A673 (cell line): Measurements from ENCODE around the gene PRKCI. TPM values are rescaled to one million over a fixed set of nuclear protein-coding genes. Genes with fewer than 3 reads are reported as not detected.

ENCODE experiments used
- BruUV-seq: library from RNA; stranded (reverse); fragments of 400-500 nt; replicated peaks from 2 replicates; lab custom pipeline; 2021; lab: Mats Ljungman, UMichigan
- CTCF ChIA-PET: fragments of 300-600 bp; sonication (Branson Sonifier 250); formaldehyde crosslinking; loops from one replicate; lab custom pipeline; 2022; ENCODE audit warnings: antibody characterized with exemption; lab: Charles Lee
- POLR2A ChIA-PET: fragments of 300-600 bp; sonication (Branson Sonifier 250); formaldehyde crosslinking; loops from one replicate; lab custom pipeline; 2022; ENCODE audit warnings: antibody characterized with exemption; ENCODE audit not compliant: low non-redundant PET; lab: Charles Lee
- DNase-seq: peaks from one replicate; pipeline ENCODE4 v3.0.0-alpha.2; 2015; ENCODE audit warnings: low spot score
- H3K27ac ChIP-seq: fragments of 200-600 bp; sonication (generic); 2 replicates; pipeline ENCODE4 v1.5.1; 2016; ENCODE audit warnings: mixed run types, low read depth, mild to moderate bottlenecking, mixed read lengths, antibody characterized with exemption, low read length; ENCODE audit not compliant: poor library complexity, severe bottlenecking
- H3K27me3 ChIP-seq: fragments of 200-600 bp; sonication (generic); replicated peaks from 2 replicates; pipeline ENCODE4 v1.6.1; 2017; ENCODE audit warnings: mixed run types, low read depth, mild to moderate bottlenecking, mixed read lengths, antibody characterized with exemption, low read length; ENCODE audit not compliant: insufficient read depth, poor library complexity
- H3K36me3 ChIP-seq: fragments of 200-600 bp; sonication (generic); 2 replicates; pipeline ENCODE4 v1.6.1; 2016; ENCODE audit warnings: mixed run types, mild to moderate bottlenecking, mixed read lengths, antibody characterized with exemption, low read length; ENCODE audit not compliant: insufficient read depth, poor library complexity, severe bottlenecking
- H3K4me1 ChIP-seq: fragments of 200-600 bp; sonication (generic); 2 replicates; pipeline ENCODE4 v1.6.1; 2017; ENCODE audit warnings: mixed run types, mild to moderate bottlenecking, mixed read lengths, antibody characterized with exemption, low read length; ENCODE audit not compliant: insufficient read depth, poor library complexity, severe bottlenecking
- H3K4me3 ChIP-seq: fragments of 200-600 bp; sonication (generic); 2 replicates; pipeline ENCODE4 v1.5.1; 2016; ENCODE audit warnings: low read depth, mixed run types, mild to moderate bottlenecking, mixed read lengths, low read length; ENCODE audit not compliant: poor library complexity, severe bottlenecking
- H3K9me3 ChIP-seq: fragments of 200-600 bp; sonication (generic); 2 replicates; pipeline ENCODE4 v1.6.1; 2016; ENCODE audit warnings: mixed run types, low read depth, mild to moderate bottlenecking, mixed read lengths, antibody characterized with exemption, low read length; ENCODE audit not compliant: poor library complexity, severe bottlenecking
- EZH2 ChIP-seq: fragments of 200-600 bp; sonication (generic); IDR thresholded peaks from 2 replicates; pipeline ENCODE4 v1.6.1; 2017; ENCODE audit warnings: borderline replicate concordance, low read depth, mild to moderate bottlenecking, mixed read lengths, antibody characterized with exemption, low read length; ENCODE audit not compliant: poor library complexity, severe bottlenecking
- intact Hi-C: fragments of 100-400 bp; cut with micrococcal nuclease; formaldehyde crosslinking; loops from one replicate; pipeline ENCODE4 v1.10.0; 2022; ENCODE audit not compliant: unreplicated experiment
- total RNA-seq: library from RNA; stranded (reverse); gene quantifications from 2 replicates; pipeline ENCODE4 v1.2.3, GENCODE V29; 2021
- TF ChIP-seq, protein P1 (sequence below): fragments of 300-800, 200-600 bp; sonication (generic); conservative IDR thresholded peaks from 2 replicates; pipeline ENCODE4 v1.5.1; 2017; ENCODE audit warnings: low read depth, mild to moderate bottlenecking, antibody characterized with exemption, low read length, moderate library complexity, mixed read lengths

Gene PRKCI
- total RNA-seq, 1 experiment from 2014 or later = 48.2 TPM

DNA sequence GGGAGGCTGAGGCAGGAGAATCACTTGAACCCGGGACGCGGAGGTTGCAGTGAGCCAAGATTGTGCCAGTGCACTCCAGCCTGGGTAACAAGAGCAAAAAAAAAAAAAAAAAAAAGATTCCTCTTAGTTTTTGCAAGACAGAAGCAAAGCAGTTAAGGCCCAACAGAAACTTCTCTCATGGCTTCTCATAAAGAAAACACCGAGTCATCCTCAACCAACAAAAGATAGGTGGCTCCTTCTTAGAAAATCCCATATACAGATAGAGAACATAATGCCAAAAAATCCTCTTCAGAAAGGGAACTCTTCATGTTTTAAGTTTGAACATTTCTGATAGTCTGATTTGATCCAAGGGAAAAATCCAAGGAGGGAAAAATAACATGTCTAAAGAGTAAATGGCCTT lies 122.7 kb downstream of the PRKCI start:
- Histone ChIP-seq H3K9me3 (no peaks in the 10 kb centered on the region), H3K4me1 (no peaks in the 10 kb centered on the region), H3K36me3 (no peaks in the 10 kb centered on the region), H3K27ac (no peak overlapping the region), H3K27me3 (no peaks in the 10 kb centered on the region), H3K4me3 (no peak overlapping the region)
- CTCF ChIA-PET = no interaction called here
- no TSS peak for BruUV-seq
- no peak for DNase-seq
- intact Hi-C loops = no loop called here
- no peak for TF ChIP-seq EZH2
- TF ChIP-seq, protein P1, sequence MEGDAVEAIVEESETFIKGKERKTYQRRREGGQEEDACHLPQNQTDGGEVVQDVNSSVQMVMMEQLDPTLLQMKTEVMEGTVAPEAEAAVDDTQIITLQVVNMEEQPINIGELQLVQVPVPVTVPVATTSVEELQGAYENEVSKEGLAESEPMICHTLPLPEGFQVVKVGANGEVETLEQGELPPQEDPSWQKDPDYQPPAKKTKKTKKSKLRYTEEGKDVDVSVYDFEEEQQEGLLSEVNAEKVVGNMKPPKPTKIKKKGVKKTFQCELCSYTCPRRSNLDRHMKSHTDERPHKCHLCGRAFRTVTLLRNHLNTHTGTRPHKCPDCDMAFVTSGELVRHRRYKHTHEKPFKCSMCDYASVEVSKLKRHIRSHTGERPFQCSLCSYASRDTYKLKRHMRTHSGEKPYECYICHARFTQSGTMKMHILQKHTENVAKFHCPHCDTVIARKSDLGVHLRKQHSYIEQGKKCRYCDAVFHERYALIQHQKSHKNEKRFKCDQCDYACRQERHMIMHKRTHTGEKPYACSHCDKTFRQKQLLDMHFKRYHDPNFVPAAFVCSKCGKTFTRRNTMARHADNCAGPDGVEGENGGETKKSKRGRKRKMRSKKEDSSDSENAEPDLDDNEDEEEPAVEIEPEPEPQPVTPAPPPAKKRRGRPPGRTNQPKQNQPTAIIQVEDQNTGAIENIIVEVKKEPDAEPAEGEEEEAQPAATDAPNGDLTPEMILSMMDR = no peak
- POLR2A ChIA-PET = no interaction called here

DNA sequence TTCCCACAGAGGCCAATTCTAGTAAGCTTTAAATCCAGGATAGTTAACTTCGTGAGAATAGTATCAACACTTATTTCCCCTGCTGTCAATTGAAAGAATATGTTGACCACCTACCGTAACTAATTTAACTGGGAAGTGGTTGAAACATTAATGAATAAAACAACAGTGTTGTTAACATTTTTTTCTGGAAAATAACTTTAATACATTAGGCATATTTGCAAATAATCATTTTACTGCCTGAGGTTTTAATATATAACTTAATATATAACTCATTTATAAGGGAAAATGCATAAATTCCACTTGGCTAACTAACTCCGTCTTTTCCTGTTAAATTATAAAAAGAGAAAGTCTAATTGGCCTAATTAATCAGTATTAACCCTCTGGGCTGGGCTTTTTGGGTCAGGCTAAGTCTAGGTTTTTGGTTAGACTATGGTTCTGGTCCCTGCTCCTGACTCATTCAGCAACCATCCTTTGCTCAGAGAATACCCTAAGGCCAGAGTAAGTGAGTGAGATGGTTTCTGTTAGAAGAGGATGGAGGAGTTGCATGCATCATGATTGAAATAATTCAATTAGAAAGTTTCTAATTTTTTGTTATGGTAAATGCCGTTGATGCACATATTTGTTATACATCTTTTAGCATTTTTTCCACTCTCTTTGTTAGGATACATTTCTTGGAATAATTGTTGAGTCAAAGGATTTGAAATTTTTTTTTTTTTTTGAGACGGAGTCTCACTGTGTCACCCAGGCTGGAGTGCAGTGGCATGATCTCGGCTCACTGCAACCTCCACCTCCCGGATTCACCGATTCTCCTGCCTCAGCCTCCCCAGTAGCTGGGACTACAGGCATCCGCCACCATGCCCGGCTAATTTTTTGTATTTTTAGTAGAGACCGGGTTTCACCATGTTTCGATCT lies 124.5 kb downstream of the PRKCI start:
- no peak for DNase-seq
- no peak overlapping the region for H3K27ac ChIP-seq
- no peak for TF ChIP-seq EZH2
- TF ChIP-seq, protein P1 = no peak
- POLR2A ChIA-PET = no interaction called here
- no peaks in the 10 kb centered on the region for H3K27me3 ChIP-seq
- H3K4me3 ChIP-seq = no peak overlapping the region
- no peaks in the 10 kb centered on the region for H3K9me3 ChIP-seq
- CTCF ChIA-PET = no interaction called here
- no TSS peak for BruUV-seq
- no peaks in the 10 kb centered on the region for H3K36me3 ChIP-seq
- intact Hi-C loops = no loop called here
- no peaks in the 10 kb centered on the region for H3K4me1 ChIP-seq

DNA sequence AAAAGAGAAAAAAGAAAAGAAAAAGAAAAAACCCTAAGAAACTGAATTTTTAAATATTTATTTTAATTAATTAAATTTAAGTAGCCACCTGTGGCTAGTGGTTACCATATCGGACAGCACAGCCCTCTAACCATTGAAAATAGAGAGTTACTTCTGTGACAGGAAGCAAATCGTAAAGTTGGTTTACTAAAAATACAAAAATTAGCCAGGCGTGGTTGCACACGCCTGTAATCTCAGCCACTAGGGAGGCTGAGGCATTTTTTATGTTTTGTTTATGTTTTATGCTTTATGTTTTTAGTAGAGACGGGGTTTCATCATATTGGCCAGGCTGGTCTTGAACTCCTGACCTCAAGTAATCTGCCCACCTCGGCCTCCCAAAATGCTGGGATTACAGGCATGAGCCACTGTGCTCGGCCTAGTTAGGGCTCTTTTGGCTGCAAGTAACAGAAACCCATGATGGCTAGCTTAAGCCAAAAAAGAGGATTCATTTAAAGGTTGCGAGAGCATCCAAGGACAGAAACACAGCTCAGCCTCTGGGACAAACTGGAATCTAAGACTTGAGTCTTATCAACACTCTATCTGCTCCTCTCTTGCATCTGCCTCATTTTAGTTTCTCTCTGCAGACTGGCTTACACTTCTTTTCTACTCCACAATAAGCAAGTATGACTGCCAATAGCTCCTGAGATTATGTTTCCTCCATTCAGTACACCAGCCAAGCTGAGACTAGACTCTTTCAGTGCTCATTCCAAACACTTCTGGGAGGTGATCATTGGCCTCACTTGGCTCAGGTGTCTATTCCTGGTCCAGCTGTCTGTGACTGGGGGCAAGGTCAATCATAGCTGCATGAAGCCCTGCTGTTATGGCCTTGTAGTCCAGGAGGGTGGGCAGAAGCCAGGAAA lies 128.5 kb downstream of the PRKCI start:
- no peak for TF ChIP-seq EZH2
- TF ChIP-seq, protein P1 = no peak
- Histone ChIP-seq H3K9me3 (no peaks in the 10 kb centered on the region), H3K36me3 (no peaks in the 10 kb centered on the region), H3K27ac (no peak overlapping the region), H3K27me3 (no peaks in the 10 kb centered on the region), H3K4me3 (no peak overlapping the region), H3K4me1 (peaks cover 1% of the 10 kb centered on the region)
- ChIA-PET POLR2A (no interaction called here), CTCF (no interaction called here)
- BruUV-seq = no TSS peak
- no peak for DNase-seq
- intact Hi-C loops = no loop called here
